Stimulated activated CD4-positive, alpha-beta T cell treated with anti-CD3 and anti-CD28 coated beads, TNF-alpha, amount 100 ng/mL, for 48 hours (primary cell): ENCODE measurements around the gene HABP2.

ENCODE experiments used
- DNase-seq, 3 donors: peaks; one replicate each; pipeline ENCODE4 v3.0.0-alpha.2; 2020; ENCODE audit warnings: low read depth in 3 of 3

The HABP2 gene

DNA sequence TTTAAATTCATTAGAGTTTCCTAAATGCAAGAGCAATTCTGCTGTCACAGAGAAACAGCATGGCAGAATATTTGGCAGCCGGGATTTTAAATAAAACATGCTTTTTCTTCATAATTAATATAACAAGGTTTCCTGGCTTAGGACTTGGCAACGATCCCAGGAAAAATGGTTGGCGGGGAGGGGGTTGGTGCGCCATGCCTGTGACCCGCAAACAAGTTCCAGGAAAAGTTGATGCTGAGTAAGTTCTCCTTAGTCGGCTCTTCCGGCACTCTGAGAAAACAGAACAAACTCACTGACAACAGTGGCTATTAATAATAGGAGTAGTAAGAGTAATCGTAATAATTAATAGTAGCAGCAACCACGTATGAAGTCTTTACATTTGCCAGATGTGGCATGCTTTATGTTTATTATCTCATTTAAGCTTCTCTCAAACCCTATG, 4.6 kb downstream of the HABP2 start:
- DNase-seq: no peak

DNA sequence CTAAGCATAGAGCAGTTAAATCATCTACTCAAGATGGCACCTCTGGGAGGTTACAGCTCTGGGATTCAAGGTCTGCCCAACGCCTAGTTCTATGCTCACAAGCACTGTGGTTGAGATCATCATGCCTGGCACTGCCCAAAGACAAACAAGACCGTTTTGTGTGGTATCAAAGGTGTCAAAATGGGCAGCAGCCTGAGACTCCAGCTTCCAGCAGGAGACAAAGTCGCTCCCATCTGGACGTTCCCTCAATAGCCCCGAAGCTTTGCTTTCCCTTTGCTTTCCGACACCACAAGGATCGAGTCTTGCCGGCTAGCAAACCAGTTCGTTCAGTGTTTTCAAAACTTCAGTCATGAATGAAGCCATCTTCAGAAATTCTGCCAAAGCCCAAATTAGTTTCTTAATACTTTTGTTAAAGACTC, 5.1 kb downstream of the HABP2 start:
- DNase-seq: no peak

DNA sequence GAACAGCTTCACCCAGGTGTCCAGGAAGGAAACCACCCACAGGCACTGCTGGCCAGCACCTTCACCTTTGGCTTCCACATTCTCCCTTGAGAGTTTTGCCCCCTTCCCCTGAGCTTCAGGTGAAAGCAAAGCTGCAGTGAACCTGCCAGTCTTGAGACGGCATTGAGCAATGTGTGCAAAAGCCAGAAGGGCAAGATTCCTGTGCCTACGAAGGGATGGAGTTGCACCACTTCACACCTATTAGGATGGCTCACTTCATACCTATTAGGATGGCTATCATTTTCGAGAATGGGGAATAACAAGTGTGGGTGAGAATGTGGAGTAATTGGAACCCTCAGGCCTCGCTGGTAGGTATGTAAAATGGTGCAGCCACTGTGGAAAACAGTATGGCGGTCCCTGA, 7.2 kb downstream of the HABP2 start:
- DNase-seq: no peak

DNA sequence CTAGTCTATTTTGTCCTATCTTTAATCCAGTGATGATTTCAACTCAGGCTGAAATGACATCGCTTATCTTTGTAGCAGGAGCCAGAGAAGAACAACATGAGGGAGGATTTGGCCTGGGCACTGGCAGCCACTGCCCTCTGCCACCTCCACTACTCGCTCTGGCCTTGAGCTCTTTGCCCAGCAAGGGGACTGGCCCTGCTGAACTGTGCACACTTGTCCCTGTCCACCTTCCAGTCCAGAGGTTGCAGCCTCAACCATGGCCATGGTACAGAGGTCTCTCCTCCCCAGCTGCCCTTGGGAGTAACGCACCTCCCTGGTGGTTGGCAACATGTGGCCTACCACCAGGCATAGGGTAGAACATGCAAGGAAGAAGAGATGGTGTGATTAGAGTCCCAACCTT, 8.4 kb downstream of the HABP2 start:
- DNase-seq: no peak

DNA sequence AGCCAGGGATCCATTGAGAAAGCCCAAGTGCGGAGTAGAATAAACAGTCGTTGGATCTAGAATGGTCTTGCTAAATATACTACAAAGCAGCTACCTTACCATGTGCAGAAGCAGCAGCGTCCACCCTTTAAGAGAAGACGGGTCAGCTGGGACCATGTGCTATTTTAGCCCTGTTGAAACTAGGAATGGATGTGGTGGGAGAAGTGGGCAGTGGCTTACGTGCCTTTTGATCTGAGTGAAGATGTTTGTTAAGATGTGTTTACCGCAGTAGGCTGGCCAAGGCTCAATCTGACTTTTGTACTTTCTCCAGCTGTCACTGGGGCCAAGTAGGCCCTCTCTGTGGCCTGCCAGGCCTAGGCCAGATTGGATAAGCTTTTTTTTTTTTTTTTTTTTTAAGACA, 9.2 kb downstream of the HABP2 start:
- DNase-seq: no peak

DNA sequence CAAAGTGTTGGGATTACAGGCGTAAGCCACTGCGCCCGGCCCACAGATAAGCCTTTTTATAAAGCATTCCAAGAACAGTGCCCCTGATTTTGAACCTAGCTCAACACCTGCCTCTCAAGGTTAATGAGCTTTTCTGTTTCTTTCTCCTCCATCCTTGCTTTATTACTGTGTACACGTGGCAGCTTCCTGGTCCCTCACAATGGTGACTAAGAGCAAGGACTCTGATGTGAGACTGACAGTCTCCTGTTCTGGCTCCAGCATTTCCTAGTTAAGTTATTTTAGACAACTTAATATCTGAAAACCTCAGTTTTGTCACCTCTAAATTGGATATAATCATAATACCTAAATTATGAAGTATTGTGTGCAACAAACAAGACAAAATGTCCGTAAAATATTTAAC, 9.9 kb downstream of the HABP2 start:
- no peak for DNase-seq

DNA sequence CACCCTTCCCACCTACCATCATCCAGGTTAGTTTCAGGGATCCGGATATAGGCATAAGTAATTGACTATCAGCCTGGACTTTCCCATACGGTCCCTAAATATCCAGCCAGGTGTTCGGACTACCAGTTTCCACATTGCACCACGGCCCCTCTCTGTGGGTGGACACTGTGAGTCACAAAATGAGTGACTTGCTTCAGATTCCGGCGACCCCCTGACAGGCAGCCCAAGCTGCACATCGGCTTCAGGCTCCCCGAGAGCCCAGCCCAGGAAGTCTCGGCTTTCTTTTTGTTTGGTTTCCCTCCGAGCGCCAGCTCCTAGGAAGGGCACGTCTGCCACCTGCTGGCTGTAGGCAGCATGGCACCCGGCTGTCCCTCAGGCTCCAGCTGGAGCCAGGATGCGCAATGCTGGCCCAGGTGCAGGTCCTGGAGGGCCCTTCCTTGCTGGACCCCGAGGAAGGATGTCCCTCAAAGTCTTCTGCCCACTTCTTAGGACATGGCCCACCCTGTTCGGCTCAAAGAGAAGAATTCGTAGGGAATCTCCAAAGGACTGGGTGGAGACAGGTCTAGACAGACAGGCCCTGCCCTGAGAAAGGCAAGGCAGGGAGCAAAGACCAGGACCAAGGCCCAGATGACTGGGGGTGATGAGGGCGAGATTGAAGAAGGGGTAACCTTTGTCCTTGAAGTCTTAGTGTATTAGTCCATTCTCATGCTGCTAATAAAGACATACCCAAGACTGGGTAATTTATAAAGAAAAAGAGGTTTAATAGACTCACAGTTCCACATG, 10.6 kb downstream of the HABP2 start:
- DNase-seq: peak; percentile 48 to 58 (median 50)

DNA sequence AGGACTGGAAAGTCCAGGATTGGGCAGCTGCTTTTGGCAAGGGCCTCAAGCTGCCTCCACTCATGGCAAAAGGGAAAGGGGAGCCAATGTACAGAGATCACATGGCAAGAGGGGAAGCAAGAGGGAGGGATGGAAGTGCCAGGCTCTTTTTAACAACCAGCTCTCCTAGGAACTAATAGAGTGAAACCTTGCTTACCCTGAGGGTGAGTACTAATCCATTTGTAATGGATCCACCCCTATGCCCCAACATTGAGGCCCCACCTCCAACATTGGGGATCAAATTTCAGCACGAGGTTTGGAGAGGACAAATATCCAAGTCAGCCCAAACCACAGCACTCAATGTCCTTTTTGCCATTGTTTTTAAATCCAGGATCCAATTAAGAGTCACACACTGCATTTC, 12.5 kb downstream of the HABP2 start:
- DNase-seq: no peak

DNA sequence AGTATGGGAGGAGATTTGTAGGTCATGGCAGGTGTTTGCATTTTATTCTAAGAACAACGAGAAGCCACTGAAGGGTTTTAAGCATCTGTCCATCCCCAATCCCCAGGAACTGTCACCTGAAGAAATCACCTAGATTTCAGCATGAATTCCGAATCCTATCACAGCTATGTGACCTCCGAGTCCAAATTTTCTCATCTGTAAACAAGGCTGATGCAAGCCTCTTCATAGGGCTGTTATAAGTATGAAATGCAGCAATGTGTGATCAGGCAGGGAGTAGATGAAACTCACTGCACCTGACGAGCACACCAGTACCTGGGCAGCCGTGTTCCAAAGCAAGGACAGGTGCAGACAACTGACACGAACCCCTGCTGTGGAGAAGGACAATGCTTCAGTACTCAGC, 14.0 kb downstream of the HABP2 start:
- DNase-seq: no peak

DNA sequence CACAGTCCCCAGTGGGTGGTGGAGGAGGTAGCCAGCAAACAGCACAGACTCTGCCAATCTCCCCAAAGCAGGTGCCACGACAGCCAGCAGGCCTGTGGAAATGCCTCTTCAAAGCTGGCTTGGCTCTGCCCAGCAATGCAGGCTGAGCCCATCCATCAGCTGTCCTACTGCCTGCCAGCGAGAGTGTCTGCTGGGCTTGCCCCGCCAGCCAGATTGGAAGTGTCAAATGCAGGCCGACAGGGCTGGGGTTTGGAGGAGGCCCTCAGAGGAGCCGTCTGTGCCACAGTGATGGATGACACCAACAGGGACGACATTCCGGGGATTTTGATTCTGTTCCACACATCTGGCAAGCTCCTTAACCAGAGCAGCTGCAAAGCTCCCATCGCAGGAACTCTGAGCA, 16.7 kb downstream of the HABP2 start:
- no peak for DNase-seq

DNA sequence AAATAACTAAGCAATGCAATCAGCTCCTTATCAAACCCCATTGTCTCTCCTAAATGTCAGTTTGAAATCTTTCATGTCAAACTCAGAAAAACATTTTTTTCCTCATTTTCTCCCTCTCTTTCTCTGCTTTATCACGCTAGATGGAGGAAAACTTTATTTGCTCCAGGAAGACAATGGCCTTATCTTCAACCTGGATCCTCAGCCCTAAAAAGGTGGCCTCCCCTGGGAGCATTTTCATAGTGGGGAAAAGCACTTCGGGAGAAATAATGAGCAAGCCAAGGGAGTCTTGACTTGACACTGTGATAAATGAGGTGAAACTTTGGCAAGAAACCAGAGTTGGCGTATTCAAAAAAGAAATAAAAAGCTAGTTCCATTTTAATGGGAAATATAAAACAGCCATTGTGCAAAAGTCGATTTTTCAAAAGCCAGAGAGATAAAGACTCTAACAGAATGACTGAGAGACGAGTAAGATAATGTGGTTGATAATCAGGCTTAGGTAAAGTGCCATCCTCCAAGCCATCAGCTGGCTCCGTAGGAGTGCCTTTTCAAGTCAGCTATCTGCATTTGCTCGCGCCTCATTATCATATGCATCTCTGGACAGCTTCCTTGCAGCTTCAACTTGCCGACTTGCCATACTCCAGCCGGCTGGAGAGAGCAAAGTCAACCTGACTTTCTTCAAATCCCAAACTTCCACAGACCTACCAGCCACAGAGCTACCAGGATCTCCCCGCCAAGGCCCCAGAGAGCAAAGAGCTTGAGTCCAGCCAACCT, 19.9 kb downstream of the HABP2 start:
- no peak for DNase-seq

DNA sequence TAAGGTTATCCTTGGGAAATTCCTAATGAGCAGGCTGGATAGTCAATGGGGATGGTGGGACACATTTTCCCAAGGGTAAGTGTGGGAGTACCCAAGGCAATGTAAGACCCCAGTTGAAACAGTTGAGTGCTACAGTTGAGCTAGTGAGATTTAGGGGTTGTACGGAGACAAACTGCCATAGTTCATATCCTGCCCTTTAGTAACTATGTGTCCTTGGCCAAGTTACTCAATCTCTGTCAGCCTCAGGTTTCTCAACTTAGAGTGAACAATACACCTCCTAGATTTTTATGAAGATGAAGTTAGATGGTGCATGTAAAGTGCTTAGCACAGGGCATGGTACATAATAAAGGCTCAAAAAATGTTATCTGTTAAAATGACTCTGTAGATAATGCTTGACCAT, 20.5 kb downstream of the HABP2 start:
- DNase-seq: no peak

DNA sequence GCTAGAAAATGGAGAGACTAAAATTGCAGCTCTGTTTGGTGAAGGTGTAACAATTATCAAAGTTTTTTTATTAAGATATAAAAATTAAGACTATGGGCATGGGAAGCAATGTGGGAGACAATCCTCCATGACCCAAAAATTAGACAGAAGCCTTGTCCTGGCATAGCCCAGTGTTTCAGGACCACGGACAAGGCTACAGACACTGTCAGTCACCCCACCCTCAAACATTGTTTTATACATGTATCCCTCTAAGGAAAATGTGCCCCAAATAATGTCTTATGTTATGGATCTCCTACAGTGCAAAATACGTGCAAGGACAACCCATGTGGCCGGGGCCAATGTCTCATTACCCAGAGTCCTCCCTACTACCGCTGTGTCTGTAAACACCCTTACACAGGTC, 24.0 kb downstream of the HABP2 start:
- DNase-seq: peak in 1 of 3 donors; percentile 5

DNA sequence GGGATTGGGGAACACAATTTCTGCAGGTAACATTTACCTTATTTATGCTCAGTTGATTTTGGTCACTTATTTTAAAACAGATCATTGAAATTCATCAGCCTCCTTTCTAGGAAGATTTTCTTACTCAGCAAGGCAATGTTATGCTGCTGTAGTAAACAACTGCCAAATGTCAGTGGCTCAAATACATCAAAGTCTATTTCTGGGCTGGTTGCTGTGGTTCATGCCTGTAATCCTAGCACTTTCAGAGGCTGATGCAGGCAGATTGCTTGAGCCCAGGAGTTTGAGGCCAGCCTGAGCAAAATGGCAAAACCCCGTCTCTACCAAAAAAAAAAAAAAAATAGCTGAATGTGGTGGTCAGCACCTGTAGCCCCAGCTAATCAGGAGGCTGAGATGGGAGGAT, 25.9 kb downstream of the HABP2 start:
- DNase-seq: no peak

DNA sequence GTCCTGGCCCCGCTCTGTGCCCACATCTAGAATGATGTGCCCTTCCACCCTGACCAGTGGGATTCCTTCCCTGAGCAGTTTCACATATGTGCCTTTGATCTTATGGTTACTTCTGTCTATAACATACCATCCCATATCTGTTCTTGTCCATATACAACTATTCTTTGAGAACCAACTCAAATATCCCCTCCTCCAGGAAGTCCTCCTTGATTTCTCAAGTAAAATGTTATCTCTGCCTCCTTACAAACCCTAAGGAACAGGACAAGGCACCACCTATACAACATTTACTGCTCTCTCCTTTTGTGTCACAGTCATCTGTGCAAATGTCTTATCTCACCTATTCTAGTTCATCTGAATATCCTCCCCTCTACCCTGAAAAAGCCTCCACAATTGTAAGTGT, 28.2 kb downstream of the HABP2 start:
- DNase-seq: no peak

DNA sequence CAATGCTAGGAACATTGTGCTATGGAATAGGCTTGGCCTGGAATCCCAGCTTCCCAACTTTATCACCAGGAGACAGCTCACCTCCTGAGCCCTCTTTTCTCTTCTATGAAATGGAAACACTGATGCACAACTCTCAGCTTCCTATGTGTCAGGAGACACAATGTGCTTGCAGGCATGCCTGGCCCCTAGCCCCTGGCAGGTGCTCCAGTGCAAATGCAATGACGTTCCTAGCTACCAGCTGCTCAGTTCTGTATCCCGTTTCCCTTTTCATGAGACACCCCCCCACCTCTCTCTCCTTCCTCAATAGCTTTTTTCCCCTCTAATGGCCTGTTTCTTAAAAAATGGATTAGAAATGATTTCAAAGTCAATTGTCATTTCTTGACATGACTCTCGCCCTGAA, 30.7 kb downstream of the HABP2 start:
- no peak for DNase-seq

DNA sequence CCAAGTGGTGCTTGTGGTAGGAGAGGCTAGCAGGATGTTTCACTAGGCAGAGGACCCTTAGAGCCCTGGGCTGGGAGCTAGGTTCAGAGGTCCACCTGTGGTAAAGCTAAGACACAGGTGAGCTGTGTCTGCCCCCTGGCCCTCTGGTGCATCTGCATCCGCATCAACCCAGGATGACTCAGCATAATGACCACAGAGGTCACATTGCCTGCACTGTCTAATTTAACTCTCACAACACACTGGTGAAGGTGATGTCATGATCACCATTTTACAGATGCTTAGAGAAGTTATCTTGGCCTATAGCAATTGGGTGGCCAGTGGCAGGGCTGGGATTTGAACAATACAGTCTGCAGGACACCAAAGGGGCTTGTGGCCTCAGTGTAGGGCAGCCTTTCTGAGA, 33.1 kb downstream of the HABP2 start:
- no peak for DNase-seq

DNA sequence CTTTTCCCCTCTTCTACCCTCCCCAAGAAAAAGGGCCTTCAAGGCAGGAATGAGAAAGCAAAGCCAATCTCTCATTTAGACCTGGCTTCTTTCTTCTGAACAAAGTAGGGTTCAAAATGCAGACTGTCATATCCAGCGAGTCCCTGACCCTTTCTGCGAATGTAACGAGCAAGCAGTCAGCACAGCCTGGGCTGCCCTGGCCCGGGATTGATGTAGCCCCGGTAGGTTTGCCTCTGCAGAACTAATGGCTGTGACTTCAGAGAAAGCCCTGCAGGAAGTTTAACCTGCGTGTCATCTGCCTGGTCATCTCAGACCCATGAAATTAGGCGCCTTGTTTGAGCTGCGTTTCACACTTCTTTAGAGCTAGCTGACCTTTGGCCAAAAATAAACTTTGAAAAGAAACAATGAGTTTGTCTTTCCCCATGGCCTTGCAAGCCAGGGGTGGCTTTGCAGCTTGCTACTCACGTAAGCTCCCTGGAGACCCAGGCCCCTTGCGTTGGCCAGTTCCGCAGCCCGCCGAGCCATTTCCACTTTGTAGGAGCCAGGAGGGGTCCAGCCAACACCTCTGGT, 36.4 kb downstream of the HABP2 start:
- DNase-seq: no peak

DNA sequence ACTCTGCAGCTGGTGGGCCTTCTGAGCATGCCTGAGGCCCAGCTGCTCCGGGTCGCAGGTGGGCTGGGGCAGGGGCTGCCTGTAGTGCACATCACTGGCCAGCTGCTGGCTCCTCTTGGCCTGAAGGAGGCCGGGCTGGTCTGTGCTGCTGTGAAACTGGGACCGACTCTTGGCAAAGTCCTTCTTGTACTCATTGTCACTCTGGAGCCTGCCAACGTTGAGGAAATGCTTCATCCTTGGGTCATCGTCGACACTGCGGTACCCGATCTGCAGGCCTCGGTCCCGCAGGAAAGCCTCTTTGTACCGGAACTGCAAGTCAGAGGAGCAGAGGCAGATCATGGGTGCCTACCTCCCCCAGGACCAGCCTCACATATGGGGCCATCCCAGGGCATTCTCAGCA, 37.7 kb downstream of the HABP2 start:
- no peak for DNase-seq

DNA sequence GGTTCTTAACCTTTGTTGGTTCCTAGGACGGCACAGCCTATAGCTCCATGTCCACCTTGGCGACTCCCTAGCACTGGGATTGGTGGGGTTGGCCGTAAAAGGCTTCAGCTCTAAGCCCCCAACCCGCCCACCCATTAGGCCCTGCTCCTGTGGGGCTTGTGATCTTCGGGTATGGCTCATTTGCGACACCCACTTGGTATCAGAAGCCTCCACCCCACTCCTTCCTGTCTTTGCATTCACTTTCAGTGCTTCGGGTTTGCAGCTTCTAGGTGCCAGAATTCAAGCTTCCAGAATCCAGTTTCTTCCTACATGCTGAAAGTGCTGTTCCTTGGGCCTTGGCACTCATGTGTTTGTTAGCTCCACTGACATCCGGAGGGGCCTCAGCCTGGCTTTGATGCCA, 39.5 kb downstream of the HABP2 start:
- no peak for DNase-seq

DNA sequence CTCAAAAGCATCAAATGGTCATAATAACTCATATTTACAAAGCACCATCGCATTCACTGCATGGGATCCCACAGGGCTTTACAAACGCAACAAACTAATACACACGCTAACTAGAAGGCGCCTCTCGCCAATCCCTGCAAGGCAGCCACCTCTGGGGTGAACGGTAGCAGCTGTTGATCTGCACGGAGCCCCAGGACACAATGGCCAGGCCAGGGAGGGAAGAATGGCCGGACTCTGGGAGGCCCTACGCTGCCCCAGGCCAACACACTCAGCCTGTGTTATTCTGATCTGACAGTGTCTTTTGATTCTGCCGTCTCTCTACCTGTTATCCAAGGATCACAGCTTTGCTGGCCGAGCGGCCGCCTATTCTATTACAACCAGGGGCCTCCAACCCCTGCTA, 41.8 kb downstream of the HABP2 start:
- no peak for DNase-seq

DNA sequence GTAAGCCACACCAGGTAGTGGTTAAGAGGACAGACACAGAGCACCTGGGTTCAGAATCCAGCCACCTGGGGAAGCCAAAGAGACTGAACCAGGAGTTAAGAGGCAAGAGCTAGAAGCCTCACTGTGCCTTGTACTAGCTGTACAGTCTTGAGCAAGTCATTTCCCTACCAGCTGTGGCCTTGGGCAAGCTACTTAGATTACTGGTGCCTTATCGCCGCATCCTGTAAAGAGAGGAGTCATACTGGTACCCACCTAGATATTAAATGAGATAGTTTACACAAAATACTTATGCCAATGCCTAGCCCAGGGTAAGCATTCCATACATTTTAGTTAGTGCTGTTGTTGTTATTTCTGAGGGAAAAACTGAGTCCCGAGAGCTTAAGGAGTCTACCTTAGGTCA, 47.7 kb downstream of the HABP2 start:
- DNase-seq: no peak
